Esophagus muscularis mucosa (tissue), 4 donors: ENCODE measurements around the gene UBE2J2. TPM values are rescaled to one million over a fixed set of nuclear protein-coding genes. Genes with fewer than 3 reads are reported as not detected.
A peak's percentile ranks its signal among the peaks of the same experiment; 100 is the strongest.
"Not testable (repeated sequence)": the region's sequence is repeated elsewhere in the genome, so short reads cannot be mapped to it uniquely, and the experiment has no call there.

Source experiments
- DNase-seq: peaks from one replicate; pipeline ENCODE4 v3.0.0-alpha.2; 2017; ENCODE audit errors: extremely low spot score
- H3K27ac ChIP-seq, 4 donors: fragments of 200-600 bp; sonication (generic); replicated peaks in 1 of 4; 1 replicate in 3 of 4; 2 replicates in 1 of 4; pipeline ENCODE4 v1.5.1; 2016 to 2019; ENCODE audit warnings: mild to moderate bottlenecking in 1 of 4
- H3K27me3 ChIP-seq, 4 donors: fragments of 200-600 bp; sonication (generic); one replicate each; pipeline versions ENCODE4 v1.5.1 to v1.6.0; 2016 to 2019
- H3K36me3 ChIP-seq, 4 donors: fragments of 200-600 bp; sonication (generic); one replicate each; pipeline ENCODE4 v1.5.1; 2016 to 2019
- H3K4me1 ChIP-seq, 4 donors: fragments of 200-600 bp; sonication (generic); one replicate each; pipeline ENCODE4 v1.5.1; 2016 to 2019
- H3K4me3 ChIP-seq, 4 donors: fragments of 200-600 bp; sonication (generic); 1 replicate in 2 of 4; 2 replicates in 2 of 4; pipeline ENCODE4 v1.5.1; 2016 to 2019; ENCODE audit warnings: mild to moderate bottlenecking in 4 of 4, moderate library complexity in 1 of 4
- H3K9me3 ChIP-seq, 4 donors: fragments of 200-600 bp; sonication (generic); 1 replicate in 3 of 4; 2 replicates in 1 of 4; pipeline ENCODE4 v1.5.1; 2016 to 2019
- EP300 ChIP-seq: sonication (generic); formaldehyde crosslinking; IDR thresholded peaks from one replicate; pipeline ENCODE4 v1.6.1; 2017; ENCODE audit warnings: antibody characterized with exemption
- POLR2A ChIP-seq: fragments of 450-650 bp; IDR thresholded peaks from one replicate; pipeline ENCODE4 v1.6.1; 2017; ENCODE audit warnings: antibody characterized with exemption, moderate library complexity, mild to moderate bottlenecking, low read depth
- POLR2AphosphoS5 ChIP-seq, 2 donors: sonication (generic); formaldehyde crosslinking; IDR thresholded peaks; one replicate each; pipeline ENCODE4 v1.6.1; 2017; ENCODE audit warnings: antibody characterized with exemption in 2 of 2
- WGBS: methylation state at CpG from one replicate; pipeline ENCODE4 v1.1.5; 2018; 5-methylcytosine and 5-hydroxymethylcytosine counted together
- intact Hi-C: fragments of 100-400 bp; cut with DNase I; formaldehyde crosslinking; loops from one replicate; pipeline ENCODE4 v1.15.1; 2023
- total RNA-seq, 4 donors: library from RNA; depleted of rRNA; stranded (reverse); fragments of >200 nt; gene quantifications; one replicate each; pipeline versions ENCODE4 v1.1.0 to v1.2.1, GENCODE V29; 2016
- TF ChIP-seq, protein P1 (sequence below), 3 experiments: fragments of 200-600 bp in 2 of 3; fragments of 450-650 bp in 1 of 3; sonication (generic) in 2 of 3; IDR thresholded peaks; one replicate each; pipeline ENCODE4 v1.5.1; 2017 to 2019; ENCODE audit warnings: antibody characterized with exemption in 3 of 3, mild to moderate bottlenecking in 2 of 3, moderate library complexity in 1 of 3

UBE2J2 gene
- total RNA-seq, 4 donors from 2014 or later: 34.9 to 61.4 (median 49.5) TPM

DNA sequence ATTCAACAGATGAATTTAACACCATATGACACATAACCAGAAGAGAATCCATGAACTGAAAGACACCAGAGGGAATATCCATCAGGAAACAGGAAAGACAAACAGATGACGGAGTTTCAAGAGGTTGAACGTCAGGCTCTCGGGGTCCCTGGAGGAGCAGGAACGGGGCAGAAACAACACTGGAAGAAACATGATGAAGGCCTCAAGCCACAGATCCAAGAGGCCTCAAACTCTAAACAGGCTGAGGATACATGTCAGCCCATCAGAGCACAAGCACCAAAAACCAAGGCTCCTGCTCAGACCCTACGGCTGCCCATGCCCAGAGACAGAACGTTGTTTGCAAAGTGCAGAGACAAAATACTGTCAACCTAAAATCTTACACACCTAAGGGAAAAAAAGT, 43.8 kb upstream of the UBE2J2 start:
- no peaks in the 10 kb centered on the region for H3K9me3 ChIP-seq
- no peaks in the 10 kb centered on the region for H3K27me3 ChIP-seq
- peaks cover 28 to 79% (median 74%) of the 10 kb centered on the region in 4 donors for H3K4me1 ChIP-seq
- H3K36me3 ChIP-seq: peaks cover 31 to 77% (median 60%) of the 10 kb centered on the region in 4 donors
- 75% methylated on average over 6 of the region's 6 CpGs for WGBS
- TF ChIP-seq POLR2AphosphoS5 (IDR thresholded peaks at IDR 0.05): no peak
- no peak for TF ChIP-seq EP300
- TF ChIP-seq, protein P1, sequence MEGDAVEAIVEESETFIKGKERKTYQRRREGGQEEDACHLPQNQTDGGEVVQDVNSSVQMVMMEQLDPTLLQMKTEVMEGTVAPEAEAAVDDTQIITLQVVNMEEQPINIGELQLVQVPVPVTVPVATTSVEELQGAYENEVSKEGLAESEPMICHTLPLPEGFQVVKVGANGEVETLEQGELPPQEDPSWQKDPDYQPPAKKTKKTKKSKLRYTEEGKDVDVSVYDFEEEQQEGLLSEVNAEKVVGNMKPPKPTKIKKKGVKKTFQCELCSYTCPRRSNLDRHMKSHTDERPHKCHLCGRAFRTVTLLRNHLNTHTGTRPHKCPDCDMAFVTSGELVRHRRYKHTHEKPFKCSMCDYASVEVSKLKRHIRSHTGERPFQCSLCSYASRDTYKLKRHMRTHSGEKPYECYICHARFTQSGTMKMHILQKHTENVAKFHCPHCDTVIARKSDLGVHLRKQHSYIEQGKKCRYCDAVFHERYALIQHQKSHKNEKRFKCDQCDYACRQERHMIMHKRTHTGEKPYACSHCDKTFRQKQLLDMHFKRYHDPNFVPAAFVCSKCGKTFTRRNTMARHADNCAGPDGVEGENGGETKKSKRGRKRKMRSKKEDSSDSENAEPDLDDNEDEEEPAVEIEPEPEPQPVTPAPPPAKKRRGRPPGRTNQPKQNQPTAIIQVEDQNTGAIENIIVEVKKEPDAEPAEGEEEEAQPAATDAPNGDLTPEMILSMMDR (IDR thresholded peaks at IDR 0.05): no peak
- no peak for TF ChIP-seq POLR2A
- intact Hi-C loops: no loop called here
- no peak overlapping the region for H3K4me3 ChIP-seq
- peak overlapping the region; percentile 80 to 84 (median 84) for H3K27ac ChIP-seq
- DNase-seq: no peak

DNA sequence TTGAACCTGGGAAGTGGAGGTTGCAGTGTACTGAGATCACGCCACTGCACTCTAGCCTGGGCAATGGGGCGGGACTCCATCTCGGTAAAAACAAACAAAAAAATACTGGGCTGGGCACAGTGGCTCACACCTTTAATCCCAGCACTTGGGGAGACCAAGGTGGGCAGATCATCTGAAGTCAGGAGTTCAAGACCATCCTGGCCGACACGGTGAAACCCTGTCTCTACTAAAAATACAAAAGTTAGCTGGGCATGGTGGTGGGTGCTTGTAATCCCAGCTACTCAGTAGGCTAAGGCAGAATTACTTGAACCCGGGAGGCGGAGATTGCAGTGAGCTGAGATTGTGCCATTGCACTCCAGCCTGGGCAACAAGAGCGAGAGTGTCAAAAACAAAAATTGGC, 42.5 kb upstream of the UBE2J2 start:
- H3K36me3 ChIP-seq: peaks cover 42 to 80% (median 69%) of the 10 kb centered on the region in 4 donors
- WGBS: 88% methylated on average over 8 of the region's 8 CpGs
- DNase-seq, intact Hi-C loops, H3K9me3 ChIP-seq, H3K27me3 ChIP-seq, H3K4me3 ChIP-seq: not testable (repeated sequence)
- peak overlapping the region; percentile 80 to 84 (median 84) for H3K27ac ChIP-seq
- peaks cover 17 to 67% (median 62%) of the 10 kb centered on the region in 4 donors for H3K4me1 ChIP-seq

DNA sequence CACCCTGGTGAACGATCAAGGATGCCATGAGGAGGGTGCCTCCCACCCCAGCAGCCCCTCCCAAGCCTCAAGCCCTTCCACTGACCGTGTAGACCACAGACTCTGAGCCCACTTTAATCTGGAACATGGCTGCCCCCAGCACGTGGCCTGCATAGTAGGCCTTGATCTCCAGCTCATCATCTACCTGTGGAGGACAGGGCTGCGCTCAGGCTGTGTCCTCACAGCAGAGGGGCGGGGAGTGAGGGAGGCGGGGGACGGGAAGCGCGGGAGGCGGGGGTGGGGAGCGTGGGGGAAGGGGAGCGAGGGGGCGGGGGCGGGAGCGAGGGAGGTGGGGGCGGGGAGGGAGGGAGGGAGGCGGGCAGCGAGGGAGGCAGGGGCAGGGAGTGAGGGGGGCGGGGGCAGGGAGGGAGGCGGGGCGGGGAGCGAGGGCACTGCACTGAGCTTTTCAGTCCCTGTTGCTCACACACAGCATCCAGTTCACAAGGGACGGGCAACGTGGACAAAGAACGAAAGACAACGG, 41.8 kb upstream of the UBE2J2 start:
- Histone ChIP-seq H3K36me3 (peaks cover 46 to 80% (median 71%) of the 10 kb centered on the region in 4 donors), H3K9me3 (no peaks in the 10 kb centered on the region), H3K27me3 (no peaks in the 10 kb centered on the region), H3K4me3 (no peak overlapping the region), H3K27ac (peak overlapping the region; percentile 80 to 84 (median 84)), H3K4me1 (peaks cover 13 to 60% (median 56%) of the 10 kb centered on the region in 4 donors)
- 71% methylated on average over 12 of the region's 26 CpGs for WGBS
- DNase-seq: no peak
- intact Hi-C loops: no loop called here
- TF ChIP-seq, protein P1 (IDR thresholded peaks at IDR 0.05): no peak
- no peak for TF ChIP-seq EP300
- no peak for TF ChIP-seq POLR2A
- TF ChIP-seq POLR2AphosphoS5 (IDR thresholded peaks at IDR 0.05): no peak

DNA sequence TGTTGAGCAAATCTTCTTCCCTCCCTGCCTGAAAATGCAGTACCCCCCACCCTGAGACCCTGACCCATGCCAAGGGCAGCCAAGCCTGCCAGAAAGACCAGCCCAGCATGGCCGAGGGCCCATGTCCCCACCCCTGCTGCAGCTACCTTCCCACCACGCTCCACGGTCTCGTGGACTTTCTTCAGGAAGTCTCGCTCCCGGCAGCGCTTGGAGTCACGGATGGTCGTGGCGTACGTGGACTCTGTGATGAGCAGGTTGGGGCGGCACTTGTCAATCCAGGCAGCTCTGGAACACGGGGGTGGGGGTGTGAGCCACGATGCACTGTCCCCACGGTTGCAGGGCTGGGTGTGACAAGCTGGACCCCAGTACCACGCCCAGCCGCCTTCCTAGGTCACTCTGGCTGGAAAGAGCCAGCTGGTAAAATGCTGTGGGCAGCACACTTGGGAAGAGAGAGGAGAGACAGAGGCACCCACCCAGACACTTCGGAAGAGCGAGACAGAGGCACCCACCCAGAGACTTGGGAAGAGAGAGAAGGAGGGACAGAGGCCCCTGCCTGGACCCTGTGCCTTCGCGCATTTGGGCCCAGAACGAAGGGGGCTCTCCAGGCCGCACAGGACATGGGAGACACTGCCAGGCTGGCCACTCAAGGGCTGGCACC, 41.2 kb upstream of the UBE2J2 start:
- 83% methylated on average over 15 of the region's 23 CpGs for WGBS
- DNase-seq: no peak
- TF ChIP-seq EP300 (no peak), POLR2AphosphoS5 (IDR thresholded peaks at IDR 0.05) (no peak), POLR2A (no peak)
- TF ChIP-seq, protein P1 (IDR thresholded peaks at IDR 0.05): no peak
- peaks cover 43 to 80% (median 71%) of the 10 kb centered on the region in 4 donors for H3K36me3 ChIP-seq
- H3K9me3 ChIP-seq: no peaks in the 10 kb centered on the region
- intact Hi-C loops: no loop called here
- no peaks in the 10 kb centered on the region for H3K27me3 ChIP-seq
- peak overlapping the region; percentile 53 to 84 (median 82) for H3K27ac ChIP-seq
- peaks cover 15 to 60% (median 54%) of the 10 kb centered on the region in 4 donors for H3K4me1 ChIP-seq
- no peak overlapping the region for H3K4me3 ChIP-seq

DNA sequence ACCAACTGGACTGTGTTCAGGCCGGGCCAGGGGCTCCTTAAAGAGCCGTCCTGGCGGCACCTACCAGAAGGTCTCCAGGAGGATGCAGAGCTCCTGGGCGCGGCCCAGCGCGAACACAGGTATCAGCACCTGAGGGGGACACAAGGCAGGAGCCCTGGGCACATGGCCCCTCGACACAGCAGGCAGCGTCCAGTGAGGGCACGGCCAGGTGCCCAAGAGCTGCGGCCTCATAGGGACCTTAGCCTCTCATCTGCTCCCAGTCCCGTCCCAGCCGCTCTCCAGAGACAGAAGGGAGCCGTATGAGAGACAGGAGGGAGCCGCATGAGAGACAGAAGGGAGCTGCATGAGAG, 40.6 kb upstream of the UBE2J2 start:
- no peak for DNase-seq
- Histone ChIP-seq H3K4me3 (no peak overlapping the region), H3K27me3 (no peaks in the 10 kb centered on the region), H3K36me3 (peaks cover 43 to 76% (median 65%) of the 10 kb centered on the region in 4 donors), H3K4me1 (peaks cover 20 to 60% (median 54%) of the 10 kb centered on the region in 4 donors), H3K9me3 (no peaks in the 10 kb centered on the region), H3K27ac (peak overlapping the region in 1 of 4 donors; percentile 53)
- TF ChIP-seq POLR2AphosphoS5 (IDR thresholded peaks at IDR 0.05): no peak
- no peak for TF ChIP-seq POLR2A
- TF ChIP-seq, protein P1 (IDR thresholded peaks at IDR 0.05): no peak
- TF ChIP-seq EP300: no peak
- WGBS: 92% methylated on average over 11 of the region's 15 CpGs
- intact Hi-C loops: no loop called here
